Mucosa of descending colon (tissue), 3 donors: ENCODE data around the gene CACNA2D3. TPM values are rescaled to one million over a fixed set of nuclear protein-coding genes. Genes with fewer than 3 reads are reported as not detected.

Source experiments
- ATAC-seq: fragments of 200-7000 bp; cut with Tn5 transposase; one replicate; pipeline ENCODE4 v1.9.1; 2020; ENCODE audit warnings: mild to moderate bottlenecking, moderate library complexity
- DNase-seq, 3 donors: peaks; one replicate each; pipeline ENCODE4 v3.0.0-alpha.2; 2020
- H3K36me3 ChIP-seq: fragments of 200-600 bp; one replicate; pipeline ENCODE4 v1.8.0; 2021; ENCODE audit warnings: low read depth, mild to moderate bottlenecking
- H3K4me1 ChIP-seq: fragments of 200-600 bp; one replicate; pipeline ENCODE4 v1.8.0; 2021; ENCODE audit warnings: low read depth, mild to moderate bottlenecking
- H3K4me3 ChIP-seq: fragments of 200-600 bp; one replicate; pipeline ENCODE4 v1.8.0; 2021; ENCODE audit warnings: mild to moderate bottlenecking
- H3K9me3 ChIP-seq: fragments of 200-600 bp; one replicate; pipeline ENCODE4 v1.8.0; 2021; ENCODE audit warnings: mild to moderate bottlenecking
- intact Hi-C, 2 donors: fragments of 100-400 bp; cut with DNase I in 1 of 2; cut with micrococcal nuclease in 1 of 2; formaldehyde crosslinking; loops; one replicate each; pipeline versions ENCODE4 v1.11.0 to v1.11.1; 2022; cut with DNase I, micrococcal nuclease
- total RNA-seq, 3 donors: library from RNA; stranded (reverse); fragmentation: NEBNext Ultra II Directional in 2 of 3; extraction: Animal tissue kit (Norgen Biotek cat#: 25700) in 2 of 3; gene quantifications; one replicate each; pipeline versions ENCODE4 v1.2.1 to v1.2.4, GENCODE V29; 2021 to 2023
- TF ChIP-seq, protein P1 (sequence below): fragments of 200-600 bp; IDR thresholded peaks from one replicate; pipeline ENCODE4 v1.8.0; 2022; ENCODE audit warnings: antibody characterized with exemption, mild to moderate bottlenecking
- donor health status: DM: no; HTN: no; CAD: no; lungs with moderate emphysema.
- donor health status: DM: no; HTN: no; CAD: no.
- donor health status: DM: no; HTN: yes; CAD: no.

The CACNA2D3 gene
- total RNA-seq, 3 donors from 2014 or later = 0.34 to 3.5 (median 0.55) TPM

DNA sequence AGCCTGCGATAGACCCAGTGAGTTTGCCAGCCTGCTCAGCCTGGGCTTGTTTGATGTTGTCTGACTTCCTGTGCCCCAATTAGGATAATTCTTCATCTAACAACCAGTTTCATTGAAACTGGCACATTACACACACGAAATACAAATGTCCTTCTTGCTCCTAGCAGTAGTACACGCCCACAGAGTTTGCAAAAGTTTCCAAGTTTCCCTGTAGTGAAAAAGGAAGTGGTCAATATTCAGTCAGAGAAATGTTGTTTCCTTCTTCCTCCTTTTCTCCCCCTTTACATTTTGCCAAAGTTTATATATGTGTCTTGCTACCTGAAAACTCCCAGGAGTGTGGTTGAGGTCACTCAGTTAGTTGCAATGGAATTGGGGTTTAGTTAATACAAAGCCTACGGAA is 863.9 kb downstream of the CACNA2D3 start:
- no peaks in the 10 kb centered on the region for H3K36me3 ChIP-seq
- intact Hi-C loops = no loop called here
- ATAC-seq (no peak), DNase-seq (no peak)
- H3K4me1 ChIP-seq = no peaks in the 10 kb centered on the region
- TF ChIP-seq, protein P1, sequence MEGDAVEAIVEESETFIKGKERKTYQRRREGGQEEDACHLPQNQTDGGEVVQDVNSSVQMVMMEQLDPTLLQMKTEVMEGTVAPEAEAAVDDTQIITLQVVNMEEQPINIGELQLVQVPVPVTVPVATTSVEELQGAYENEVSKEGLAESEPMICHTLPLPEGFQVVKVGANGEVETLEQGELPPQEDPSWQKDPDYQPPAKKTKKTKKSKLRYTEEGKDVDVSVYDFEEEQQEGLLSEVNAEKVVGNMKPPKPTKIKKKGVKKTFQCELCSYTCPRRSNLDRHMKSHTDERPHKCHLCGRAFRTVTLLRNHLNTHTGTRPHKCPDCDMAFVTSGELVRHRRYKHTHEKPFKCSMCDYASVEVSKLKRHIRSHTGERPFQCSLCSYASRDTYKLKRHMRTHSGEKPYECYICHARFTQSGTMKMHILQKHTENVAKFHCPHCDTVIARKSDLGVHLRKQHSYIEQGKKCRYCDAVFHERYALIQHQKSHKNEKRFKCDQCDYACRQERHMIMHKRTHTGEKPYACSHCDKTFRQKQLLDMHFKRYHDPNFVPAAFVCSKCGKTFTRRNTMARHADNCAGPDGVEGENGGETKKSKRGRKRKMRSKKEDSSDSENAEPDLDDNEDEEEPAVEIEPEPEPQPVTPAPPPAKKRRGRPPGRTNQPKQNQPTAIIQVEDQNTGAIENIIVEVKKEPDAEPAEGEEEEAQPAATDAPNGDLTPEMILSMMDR = no peak
- H3K4me3 ChIP-seq = no peak overlapping the region
- H3K9me3 ChIP-seq = no peaks in the 10 kb centered on the region

DNA sequence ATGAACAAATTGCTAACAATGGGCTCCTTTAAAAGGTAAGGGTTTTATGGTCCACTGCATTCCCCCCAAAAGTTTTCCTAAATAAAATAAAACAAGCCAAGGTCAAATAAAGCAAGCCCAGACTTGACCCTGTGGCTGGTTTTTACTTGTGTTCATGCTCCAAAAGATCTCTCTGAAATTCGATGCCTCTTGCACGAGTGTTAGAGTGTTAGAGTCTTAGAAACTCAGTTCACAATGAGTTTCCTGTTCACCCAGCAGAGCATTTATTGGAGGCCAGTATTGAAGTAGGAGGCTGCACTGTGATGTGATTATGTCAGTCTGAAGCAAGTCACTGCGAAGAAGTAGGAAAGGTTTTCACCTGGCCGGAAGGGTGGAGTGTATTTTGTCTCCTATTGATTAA is 865.4 kb downstream of the CACNA2D3 start:
- ATAC-seq (no peak), DNase-seq (no peak)
- Histone ChIP-seq H3K4me3 (no peak overlapping the region), H3K4me1 (no peaks in the 10 kb centered on the region), H3K9me3 (no peaks in the 10 kb centered on the region), H3K36me3 (no peaks in the 10 kb centered on the region)
- TF ChIP-seq, protein P1 = no peak
- intact Hi-C loops = no loop called here

DNA sequence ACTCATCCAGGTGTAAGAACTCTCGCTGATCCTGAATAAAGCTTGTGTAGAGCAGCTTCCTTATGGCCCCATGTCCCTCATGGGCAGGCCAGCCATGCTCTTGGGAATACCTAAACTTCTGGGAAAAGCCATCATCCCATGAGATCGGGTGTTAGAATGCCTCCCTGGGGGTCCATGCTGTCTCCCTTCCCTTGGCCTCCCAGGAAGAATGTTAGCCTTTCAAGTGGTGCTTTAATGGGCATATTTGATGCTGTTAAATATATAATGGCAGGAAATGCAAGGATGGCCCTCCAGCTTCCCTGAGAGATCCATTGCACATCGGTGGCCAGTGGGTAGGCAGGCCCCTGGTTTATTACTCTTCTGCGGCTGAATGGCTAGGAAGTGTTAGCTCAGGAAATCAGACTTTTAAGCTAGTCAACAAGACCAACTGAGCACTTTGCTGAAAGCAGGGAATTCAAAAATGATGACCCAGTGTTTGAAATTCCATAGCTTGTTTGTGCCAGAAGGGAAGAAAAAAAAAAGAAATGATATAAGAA is 866.0 kb downstream of the CACNA2D3 start:
- ATAC-seq = no peak
- DNase-seq = no peak
- intact Hi-C loops = no loop called here
- Histone ChIP-seq H3K4me3 (no peak overlapping the region), H3K36me3 (no peaks in the 10 kb centered on the region), H3K9me3 (no peaks in the 10 kb centered on the region), H3K4me1 (no peaks in the 10 kb centered on the region)
- TF ChIP-seq, protein P1 = no peak

DNA sequence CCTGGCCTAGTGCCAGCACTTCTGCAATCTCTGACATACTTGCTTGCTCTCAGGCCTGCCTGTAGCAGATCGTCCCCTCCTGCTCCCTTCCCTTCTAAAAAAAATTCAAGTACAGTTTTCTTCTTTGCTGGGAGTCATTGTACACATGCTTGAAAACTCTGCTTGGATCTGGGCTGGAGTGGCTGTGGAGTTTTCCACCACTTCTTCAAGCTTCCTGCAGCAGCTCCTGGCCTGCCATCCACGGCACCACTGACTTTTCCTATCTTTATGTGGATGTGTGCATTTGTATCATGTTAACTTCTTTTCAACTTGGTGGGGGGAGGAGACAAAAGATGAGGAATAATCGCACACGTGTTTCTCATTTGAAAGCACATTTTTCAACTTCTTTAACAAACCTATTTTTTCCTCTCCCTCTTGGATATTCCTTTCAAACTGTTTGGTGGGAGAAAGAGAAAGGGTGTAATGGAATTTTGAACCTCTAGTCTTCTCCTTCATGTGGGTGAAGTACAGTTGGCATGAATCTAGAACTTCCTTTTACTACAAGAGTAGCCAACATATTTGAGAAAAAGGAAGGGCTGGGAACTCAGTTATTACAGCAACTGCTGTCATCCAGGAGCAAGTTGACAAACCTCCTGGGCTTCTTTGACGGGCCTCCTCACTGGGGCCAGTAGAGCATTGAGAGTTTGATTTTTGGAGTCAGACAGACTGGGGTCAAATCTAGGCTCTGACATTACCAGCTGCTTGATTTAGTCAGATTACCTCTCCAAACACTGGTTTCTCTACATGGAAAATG is 866.7 kb downstream of the CACNA2D3 start:
- TF ChIP-seq, protein P1 = no peak
- intact Hi-C loops = no loop called here
- Histone ChIP-seq H3K4me1 (no peaks in the 10 kb centered on the region), H3K4me3 (no peak overlapping the region), H3K36me3 (no peaks in the 10 kb centered on the region), H3K9me3 (no peaks in the 10 kb centered on the region)
- peak in 1 of 3 donors; percentile 25 for DNase-seq
- ATAC-seq = no peak

DNA sequence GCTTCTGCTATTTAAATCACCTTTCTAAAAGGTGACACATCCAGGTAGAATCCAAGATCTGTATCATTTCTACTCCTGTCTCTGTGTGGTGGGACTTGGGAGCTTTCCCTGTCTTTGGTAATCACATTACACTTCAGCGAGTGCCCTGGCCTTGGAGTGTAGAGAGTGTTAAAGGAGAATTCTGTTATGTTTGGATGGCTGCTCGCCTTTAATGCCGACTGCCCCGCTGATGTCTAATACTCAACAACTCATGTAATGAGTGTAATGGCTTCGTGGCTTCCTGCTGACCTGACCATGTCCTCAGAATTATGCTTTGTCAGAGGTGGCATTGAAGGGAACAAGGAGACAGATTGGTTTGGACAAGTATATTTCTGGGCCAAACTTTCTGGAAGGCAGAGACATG is 871.8 kb downstream of the CACNA2D3 start:
- Histone ChIP-seq H3K4me1 (no peaks in the 10 kb centered on the region), H3K36me3 (no peaks in the 10 kb centered on the region), H3K9me3 (no peaks in the 10 kb centered on the region), H3K4me3 (no peak overlapping the region)
- TF ChIP-seq, protein P1 = no peak
- DNase-seq = no peak
- no peak for ATAC-seq
- intact Hi-C loops = no loop called here
